NCI-H69 (cell line): ENCODE results near the gene EGFLAM.
A peak's percentile ranks its signal among the peaks of the same experiment; 100 is the strongest.

Experiments used
- DNase-seq: peaks from one replicate; lab custom pipeline; 2025; lab: John Stamatoyannopoulos, UW

EGFLAM gene

DNA sequence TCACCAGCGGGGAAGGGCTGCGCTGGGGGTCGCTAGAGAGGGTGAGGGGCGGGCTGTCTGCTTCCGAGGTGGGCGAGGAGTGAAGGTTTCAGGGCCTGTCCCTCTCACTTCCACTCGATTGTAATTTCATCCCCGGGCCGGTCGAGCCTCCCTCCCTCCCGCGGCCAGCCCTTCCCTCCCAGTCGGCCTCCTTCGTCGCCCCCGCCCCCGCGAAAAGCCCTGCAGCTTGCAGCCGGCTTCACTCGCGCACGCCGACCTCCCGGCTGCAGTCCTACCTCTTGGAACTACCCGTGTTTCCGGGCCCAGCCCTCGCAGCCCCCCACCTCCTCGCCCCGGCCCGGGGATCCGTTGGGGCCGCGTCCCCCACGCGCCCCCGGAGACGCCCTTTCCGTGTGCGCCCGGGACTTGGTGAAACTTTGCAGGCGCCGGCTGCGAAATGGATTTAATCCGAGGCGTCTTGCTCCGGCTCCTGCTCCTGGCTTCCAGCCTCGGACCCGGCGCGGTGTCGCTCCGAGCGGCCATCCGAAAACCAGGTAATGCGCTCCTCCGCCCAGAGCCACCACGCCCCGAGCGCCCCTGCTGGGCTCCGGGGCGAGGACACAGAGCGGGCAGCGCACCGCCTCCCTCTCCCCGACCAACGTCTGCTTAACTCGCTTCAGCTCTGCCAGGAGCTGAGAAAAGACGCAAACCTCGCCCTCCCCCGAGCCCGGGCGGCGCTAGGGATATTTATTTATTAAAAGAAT is at the start of gene EGFLAM:
TSS of gene EGFLAM (plus strand) at position 241 of the 743 bp plus-strand sequence. CDS start at position 437, 196 bp downstream.
- peak; percentile 71 for DNase-seq

DNA sequence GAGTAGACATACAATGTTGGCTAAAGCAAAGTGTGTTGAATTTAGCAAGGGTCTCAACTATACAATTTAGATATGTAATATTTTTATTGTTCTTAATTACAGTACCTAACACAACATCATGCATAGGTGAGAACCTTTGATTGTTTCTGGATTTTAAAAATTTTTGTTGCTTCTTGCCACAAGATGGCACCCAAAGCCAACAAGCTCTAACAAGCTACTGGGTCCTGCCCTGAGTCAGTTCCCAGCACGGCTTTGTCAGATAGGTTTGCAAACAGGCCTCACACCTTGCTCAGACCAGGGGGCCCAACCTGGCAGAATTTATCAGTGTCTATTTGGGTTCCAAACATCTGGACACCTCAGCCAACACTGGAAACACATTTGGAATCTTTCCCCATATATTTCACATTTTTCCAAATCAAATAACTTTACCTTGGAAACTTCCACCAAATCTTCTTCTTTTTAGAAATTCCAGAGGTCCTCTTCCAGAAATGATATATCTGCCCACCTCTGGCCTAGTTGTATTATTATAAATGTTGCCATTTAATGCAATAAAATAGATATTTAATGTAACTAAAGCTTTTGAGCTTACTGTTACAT is 49.5 kb upstream of the EGFLAM start:
- DNase-seq: peak; percentile 53

DNA sequence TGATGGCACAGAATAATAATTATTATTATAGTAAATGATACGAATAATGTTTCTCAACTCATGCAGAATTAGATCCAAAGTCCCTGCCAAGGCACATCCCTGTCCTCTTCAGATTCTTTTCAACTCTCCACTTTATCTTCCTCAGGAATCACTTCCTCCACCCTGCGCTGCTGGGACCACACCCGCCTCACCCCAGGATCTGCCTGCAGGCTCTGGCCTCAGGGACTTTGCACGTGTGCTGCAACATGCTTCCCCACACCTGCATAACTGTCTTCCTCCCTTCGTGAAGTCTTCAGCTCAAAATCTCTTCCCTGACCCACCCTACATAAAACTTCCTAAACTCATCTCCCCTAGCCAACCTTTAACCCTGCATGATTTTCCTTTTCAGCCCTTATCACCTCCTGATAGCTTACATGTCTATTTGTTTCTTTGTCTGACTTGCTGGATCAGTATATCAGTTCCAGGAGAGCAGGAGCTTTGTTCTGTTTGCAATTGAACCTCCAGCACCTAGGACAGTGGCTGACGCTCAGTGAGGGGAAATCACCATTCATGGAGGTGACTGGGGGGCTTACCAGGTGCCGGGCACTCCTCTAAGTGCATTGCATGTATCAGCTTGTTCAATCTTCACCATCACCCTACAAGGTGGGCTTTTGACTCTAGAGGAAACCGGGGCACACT is 47.5 kb upstream of the EGFLAM start:
- DNase-seq: no peak

DNA sequence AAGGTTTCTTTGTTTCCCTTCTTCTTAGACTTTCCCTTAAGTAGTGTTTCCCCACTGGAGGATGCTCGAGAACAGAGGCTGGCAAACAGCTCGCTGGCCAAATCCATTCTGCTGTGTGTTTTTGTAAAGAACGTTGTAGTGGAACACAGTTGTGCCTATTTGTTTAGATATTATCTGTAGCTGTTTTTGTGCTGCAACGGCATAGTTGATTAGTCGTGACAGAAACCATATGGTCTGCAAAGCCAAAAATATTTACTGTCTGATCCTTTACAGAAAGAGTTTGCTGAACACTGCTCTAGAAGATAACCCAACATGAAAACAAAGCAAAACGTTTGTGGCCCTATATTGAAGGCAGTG is 47.0 kb upstream of the EGFLAM start:
- DNase-seq: no peak

DNA sequence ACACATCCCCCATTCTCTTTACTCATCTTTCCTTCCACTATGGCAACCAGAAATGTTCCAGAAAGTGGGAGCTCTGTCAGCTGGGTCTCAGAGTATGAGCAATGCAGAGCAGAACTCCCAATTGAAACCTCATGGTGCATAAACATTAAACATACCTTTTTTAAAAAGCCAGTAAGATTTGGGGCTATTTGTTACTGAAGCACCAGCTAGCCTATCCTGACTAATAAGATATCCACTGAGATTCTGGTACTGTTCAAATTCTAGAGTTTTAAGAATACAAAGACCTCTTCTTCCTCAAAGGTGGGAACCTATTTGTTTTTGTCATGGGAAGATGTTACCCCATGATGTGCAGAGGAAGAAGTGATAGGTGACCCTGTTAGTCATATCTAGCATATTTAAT is 46.1 kb upstream of the EGFLAM start:
- no peak for DNase-seq

DNA sequence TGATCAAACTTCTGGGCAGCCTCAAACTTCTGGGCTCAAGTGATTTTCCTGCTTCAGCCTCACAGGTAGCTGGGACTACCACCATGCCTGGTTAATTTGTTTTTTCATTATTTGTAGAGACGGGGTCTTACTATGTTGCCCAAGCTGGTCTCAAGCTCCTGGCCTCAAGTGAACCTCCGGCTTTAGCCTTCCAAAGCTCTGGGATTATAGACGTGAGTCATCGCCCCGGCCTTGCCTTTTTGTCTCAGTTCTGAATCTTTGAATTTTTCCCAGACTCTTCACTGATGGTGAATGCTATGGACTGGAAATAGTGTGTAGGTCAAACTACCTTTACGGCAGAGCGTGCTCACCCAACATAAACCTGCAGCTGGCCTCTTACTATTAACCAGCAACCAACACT is 32.3 kb upstream of the EGFLAM start:
- DNase-seq: no peak

DNA sequence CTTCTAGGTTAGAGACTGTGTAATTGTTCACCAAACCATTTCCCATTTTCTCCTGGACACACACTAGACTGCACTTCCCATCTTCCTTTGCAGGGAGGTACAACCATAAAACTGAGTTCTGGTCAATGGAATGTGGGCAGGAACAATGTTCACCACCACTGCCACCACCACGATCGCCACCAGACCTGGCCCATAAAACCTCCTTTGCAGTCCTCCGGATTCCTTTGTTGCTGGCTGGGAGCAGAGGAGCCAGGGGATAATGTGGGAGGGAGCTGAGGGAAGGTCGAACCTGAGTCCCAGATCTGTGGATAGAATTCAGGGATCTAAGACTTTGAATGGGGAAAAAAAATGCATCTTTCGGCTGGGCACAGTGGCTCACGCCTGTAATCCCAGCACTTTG is 29.4 kb upstream of the EGFLAM start:
- DNase-seq: no peak

DNA sequence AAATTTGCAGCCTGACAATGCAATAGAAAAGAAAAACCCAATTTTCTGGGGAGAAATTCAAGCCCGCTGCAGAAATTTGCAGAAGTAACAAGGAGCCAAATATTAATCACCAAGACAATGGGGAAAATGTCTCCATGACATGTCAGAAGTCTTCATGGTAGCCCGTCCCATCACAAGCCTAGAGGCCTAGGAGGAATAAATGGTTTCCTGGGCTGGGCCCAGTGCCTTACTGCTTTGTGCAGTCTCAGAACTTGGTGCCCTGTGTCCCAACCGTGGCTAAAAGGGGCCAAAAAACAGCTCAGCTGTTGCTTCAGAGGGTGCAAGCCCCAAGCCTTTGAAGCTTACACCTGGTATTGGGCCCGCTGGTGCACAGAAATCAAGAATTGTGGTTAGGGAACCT is 23.6 kb upstream of the EGFLAM start:
- DNase-seq: no peak

DNA sequence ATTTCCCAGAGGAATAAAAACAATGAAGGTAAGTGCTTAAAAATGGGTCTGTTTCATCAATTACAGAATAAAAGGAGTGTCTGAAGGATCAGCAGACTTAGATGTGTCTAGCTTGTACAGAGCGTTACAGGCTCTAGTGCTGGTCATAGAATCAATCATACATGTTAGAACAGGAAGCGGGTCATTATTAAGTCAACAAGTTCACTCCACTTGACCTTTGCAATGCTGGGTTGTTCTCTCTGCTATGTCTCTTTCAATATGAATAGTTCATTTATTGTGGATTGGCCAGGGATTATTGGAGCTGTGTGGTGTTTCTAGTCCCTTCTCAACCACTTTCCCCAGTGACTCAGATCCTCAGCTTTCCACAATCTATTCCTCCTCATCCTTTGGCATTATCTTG is 20.7 kb upstream of the EGFLAM start:
- DNase-seq: no peak

DNA sequence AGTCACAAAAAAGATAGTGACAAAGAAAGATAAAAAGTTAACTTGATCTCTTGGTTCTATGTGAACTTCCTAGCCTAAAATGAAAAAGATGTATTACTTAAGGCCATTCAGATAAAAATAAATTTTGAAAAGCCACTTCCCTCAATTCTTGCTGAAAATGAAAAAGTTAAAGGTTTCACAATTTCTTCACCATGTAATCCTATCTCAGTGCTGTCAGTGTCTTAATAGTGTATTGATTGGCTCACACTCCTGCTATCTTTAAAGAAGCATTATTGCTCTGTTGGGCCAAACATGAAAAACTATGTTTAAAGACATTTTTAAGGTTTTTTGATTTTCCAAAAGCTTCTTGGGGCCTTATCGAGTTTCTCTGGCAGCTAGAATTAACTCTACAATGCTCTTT is 18.1 kb upstream of the EGFLAM start:
- DNase-seq: no peak

DNA sequence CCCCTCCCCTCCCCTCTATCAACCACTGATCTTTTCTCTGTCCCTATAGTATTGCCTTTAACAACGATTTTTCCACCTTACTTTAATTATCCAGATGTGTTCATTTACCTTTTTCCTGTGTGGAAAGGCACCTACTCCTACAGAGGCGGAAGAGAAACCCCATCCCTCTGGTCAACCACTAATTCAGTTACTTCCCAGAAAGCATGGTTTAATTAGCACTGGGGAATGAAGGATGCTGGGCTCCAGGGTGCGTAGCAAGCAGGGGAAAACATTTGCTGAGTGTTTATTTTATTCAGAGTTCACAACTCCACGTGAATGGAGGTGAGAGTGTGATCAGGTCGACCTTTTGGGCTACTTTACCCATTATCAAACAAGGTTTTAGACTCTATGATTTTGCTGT is 16.7 kb upstream of the EGFLAM start:
- no peak for DNase-seq

DNA sequence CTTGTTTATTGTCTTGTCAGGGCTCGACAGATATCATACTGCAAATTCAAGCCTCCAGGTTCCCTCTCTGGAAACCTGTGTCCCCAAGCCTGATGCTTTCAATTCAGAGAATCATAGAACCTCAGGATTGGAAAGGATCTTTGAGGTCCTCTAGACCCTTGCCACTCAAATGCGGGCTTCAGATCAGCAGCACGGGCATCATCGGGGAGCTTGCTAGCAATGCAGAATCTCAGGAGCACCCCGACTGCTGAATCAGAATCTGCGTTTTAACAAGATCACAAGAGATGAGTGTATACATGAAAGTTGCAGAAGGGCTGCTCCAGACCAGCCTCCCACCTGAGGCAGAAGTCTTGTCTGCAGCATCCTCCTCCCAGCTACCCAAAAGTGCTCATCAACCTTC is 13.1 kb upstream of the EGFLAM start:
- no peak for DNase-seq

DNA sequence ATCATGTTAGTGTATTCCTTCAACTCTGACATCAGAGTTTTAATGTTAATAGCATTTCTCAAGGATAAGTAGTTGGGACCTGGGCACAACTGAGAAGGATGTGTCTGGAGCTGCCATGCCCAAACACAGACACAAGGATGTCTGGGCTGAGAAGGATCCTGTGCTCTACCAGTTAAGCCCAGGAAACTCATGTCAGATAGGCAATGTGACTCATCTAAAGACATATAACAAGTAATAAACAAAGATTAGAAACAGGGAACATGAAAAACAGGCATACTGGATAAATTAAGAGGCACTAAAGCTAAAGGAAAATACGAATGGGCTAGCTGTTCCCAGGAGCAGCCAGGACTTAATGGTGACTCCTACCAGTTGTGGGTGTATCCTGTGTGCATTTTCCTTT is 9.1 kb upstream of the EGFLAM start:
- DNase-seq: no peak

DNA sequence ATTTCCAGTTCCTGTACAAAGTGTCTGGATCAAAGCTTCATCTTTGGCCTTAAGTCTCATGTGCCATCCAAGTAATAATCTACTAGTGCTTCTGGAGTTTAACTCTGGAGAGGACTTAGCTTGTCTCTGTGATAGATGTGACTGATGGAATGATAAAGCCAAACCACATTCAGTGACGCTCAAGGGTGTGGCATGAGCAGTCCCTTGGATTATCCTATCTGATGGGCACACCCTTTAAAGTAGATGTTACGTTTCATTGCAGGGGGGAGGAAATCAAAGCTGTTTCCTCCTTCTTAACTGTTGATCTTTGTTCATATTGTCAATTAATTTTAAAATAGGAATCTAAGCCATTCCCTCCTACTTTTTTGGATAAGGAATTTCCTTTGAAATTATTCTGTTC is 8.5 kb upstream of the EGFLAM start:
- no peak for DNase-seq

DNA sequence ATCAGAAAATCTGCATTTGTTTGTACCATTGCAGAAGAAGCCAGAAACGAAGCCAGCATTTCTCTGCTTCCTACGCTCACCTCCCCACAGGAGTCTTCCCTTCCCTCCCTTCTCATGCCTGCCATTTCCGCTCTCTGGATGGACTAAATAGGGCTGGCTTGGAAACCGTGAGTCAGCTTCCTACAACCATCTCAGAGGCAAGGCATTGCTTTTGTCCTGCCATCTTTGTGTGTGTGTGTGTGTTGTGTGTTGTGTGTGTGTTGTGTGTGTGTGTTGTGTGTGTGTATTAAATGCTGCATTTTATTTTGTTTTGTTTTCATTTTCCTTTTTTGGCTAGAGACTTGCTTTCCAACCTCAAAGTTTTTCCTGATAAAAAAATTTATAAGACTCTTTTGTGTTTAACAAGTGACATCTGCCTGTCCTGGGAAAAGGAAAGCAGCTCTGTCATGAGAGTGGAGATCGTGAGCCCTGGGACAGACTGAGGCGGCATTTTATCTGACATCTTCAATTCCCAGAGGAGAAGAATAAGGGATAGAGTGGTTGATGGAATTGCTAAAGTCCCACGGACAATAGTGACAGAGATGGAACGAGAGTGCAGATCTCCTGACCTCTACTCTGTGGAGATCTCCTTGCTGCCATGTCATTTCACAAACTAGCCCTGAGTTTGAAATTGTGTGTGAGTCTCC is 7.5 kb upstream of the EGFLAM start:
- no peak for DNase-seq

DNA sequence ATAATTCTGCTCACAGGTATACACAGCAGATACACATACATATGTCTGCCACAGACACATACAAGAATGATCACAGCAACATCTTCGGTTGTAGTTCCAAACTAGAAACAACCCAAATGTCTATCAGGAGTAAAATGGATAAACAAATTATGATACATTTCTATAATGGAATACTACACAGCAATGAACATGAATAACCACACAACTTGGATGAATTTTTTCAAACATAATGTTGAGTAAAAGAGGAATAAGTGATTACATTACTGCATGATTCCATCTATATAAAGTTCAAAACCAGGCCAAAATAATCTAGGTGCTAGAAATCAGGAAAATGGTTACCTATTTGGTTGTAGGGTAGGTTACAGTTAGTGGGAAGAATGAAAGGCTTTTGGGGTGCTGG is 4.6 kb upstream of the EGFLAM start:
- DNase-seq: no peak

DNA sequence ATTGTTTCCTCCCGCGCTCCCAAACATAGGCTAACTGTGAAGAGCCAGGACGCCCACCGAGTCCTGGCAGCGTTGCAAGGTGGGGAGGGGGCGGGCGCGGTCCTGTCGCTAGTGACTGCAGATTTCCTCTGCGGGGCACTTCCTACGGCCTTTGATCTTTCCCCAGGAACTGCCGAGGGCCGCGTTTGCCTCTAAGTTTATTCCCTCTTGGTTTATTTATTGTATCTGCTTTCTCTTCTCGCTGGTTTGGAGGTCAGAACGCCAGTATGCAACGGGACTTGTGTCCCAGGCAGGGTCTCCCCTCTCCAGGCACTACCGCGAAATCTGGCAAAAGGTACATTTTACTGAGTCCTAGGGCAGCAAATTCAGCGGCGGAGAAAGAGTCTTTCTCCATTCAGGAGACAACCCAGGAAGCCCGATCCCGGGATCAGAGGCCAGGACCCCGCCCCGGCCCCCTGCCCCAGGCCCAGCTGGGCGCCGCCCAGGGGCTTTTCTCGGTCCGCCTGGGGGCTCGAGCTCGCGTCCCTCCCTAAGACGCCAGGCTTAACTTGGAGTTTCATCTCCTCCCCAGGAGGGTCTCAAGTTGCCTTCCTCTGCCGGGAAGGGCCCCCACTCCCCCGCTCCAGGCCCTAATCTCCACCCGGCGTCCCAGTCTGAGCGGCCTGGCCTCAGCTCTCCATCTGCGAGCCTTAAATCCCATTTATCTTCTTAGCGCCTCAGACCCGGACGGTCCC is 884 bp upstream of the EGFLAM start:
- DNase-seq: peak; percentile 23

DNA sequence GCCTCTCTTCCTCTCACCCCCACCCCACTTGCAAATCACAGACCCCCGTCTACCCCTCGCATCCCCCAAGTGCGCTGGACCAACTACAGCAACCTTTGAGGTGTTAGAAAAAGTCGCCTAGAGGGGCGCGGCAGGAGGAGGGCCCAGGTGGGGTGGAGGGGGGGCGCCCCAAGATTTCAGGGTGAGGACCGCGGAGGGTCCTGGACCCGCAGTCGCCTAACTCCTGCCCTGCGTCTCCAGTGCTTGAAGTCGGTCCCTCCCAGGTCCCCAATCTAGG is 379 bp upstream of the EGFLAM start:
- DNase-seq: no peak

DNA sequence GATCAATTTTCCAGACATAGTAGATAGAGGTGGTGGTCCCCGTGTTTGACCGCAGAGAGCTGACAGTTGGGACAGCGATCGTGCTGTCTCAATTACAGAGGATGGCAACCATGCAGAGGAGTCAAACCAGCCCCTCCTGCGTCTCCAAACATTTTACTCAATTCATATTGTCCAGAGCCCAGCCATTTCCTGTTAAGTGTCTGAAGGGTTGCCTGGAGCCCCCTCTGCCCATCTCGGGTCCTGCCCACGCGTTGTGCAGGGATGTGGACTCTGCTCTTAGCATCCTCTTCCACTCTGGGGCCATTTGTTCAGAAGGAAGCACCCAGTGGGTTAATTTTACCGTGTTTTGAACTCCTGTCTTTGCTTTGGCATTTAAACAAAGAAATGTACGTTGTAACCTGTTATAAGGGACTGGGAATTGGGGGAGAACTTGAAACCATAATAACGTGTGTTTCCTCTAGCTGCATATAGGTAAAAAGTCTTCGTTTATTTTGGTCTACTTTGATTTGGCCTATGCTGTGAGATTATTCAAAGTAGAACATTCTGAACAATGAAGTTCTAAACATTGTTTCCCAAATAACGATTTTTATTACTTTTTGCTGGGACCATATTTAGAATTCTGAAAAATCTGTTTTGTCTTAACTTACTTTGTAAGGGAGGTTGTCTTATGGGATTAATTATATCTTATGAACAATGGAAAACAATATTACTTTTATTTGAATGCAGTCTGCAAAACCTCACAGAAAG is 876 bp downstream of the EGFLAM start:
- DNase-seq: peak; percentile 52

DNA sequence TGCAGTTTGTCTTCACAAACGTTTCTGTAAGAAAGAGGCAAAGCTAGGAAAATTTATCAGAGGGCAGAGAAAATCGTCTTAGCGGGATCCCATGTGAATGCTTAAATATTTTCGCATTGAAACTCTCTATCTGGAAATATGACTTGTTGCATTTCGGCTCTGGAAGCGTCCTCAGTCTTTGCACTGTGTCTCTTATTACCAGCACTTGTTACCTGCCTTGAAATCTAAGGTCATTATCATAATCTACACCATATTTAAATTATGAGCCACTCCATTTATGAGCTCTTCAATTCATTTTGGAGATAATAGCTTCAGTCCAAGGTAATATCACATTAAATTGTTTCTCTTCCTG is 1.4 kb downstream of the EGFLAM start:
- DNase-seq: no peak

DNA sequence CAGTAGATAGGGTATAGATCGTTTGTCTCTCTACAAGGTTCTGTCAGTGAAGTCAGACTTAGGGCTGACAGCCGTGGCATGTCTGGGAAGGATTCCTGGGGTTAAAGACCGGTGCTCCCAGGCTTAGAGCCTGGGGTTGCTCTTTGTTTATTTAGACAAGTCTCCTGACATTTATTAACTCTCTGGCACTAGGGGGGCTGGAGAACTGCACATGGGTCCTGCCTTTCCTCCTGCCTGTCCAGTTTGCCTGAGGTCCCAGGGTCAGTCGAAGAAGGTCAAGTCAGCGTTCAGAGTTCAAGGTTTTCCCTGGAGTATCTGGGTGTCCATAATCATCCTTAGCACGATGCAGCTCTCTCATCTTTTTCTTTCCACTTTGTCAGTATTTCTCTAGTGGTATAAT is 5.6 kb downstream of the EGFLAM start:
- DNase-seq: no peak
